Fibroblast of lung (primary cell): ENCODE measurements around the gene TNFSF12.

ENCODE experiments used
- EZH2 ChIP-seq: IDR thresholded peaks from 2 replicates; pipeline ENCODE4 v1.5.1; 2012; ENCODE audit warnings: low read length, control low read depth, mild to moderate bottlenecking; ENCODE audit errors: missing control alignments
- TF ChIP-seq, protein P1 (sequence below), 2 donors: IDR thresholded peaks in 1 of 2; conservative IDR thresholded peaks in 1 of 2; 1 replicate in 1 of 2; 2 replicates in 1 of 2; pipeline ENCODE4 v1.5.1; 2011 to 2012; ENCODE audit warnings: low read length in 2 of 2, control low read depth in 1 of 2, inconsistent platforms in 1 of 2, low read depth in 1 of 2, mild to moderate bottlenecking in 1 of 2

DNA sequence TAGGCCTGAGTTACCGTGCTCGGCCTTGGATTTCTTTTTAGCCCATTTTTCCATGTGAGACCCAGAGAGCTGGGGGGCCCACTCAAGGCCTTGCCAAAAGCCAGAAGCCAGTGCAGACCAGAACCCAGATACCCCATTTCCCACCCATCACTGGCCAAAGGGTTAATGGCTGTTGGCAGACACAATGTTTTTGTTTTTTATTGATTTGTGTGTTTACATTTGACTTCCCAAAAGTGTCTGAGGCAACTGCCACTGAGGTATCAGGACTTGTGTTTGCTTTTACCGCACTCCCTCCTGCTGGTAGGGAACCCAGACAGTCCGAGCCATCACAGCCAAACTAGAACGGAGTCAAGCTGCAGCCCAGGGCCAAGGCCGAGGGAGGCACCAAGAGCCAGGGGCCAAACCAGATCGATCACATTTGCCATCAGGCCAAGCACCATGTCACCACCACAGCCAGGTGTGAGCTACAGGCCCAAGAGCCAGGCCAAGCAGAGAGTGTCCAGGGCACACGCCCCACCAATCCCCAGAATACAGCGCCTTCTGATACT lies 7.7 kb upstream of the TNFSF12 start:
- TF ChIP-seq, protein P1, sequence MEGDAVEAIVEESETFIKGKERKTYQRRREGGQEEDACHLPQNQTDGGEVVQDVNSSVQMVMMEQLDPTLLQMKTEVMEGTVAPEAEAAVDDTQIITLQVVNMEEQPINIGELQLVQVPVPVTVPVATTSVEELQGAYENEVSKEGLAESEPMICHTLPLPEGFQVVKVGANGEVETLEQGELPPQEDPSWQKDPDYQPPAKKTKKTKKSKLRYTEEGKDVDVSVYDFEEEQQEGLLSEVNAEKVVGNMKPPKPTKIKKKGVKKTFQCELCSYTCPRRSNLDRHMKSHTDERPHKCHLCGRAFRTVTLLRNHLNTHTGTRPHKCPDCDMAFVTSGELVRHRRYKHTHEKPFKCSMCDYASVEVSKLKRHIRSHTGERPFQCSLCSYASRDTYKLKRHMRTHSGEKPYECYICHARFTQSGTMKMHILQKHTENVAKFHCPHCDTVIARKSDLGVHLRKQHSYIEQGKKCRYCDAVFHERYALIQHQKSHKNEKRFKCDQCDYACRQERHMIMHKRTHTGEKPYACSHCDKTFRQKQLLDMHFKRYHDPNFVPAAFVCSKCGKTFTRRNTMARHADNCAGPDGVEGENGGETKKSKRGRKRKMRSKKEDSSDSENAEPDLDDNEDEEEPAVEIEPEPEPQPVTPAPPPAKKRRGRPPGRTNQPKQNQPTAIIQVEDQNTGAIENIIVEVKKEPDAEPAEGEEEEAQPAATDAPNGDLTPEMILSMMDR (conservative IDR thresholded peaks at IDR 0.05 in 1 of 2, IDR thresholded peaks at IDR 0.05 in 1 of 2; ENCODE audit: low read depth in 1 of 2, low read length in 2 of 2), result no peak
- no peak for TF ChIP-seq EZH2
